CD4-positive, alpha-beta T cell treated with Interleukin-4 for 4 hours (primary cell): ENCODE results near the gene MICAL3.

ENCODE experiments used
- DNase-seq: peaks from one replicate; pipeline ENCODE4 v3.0.0-alpha.2; 2020

The MICAL3 gene

DNA sequence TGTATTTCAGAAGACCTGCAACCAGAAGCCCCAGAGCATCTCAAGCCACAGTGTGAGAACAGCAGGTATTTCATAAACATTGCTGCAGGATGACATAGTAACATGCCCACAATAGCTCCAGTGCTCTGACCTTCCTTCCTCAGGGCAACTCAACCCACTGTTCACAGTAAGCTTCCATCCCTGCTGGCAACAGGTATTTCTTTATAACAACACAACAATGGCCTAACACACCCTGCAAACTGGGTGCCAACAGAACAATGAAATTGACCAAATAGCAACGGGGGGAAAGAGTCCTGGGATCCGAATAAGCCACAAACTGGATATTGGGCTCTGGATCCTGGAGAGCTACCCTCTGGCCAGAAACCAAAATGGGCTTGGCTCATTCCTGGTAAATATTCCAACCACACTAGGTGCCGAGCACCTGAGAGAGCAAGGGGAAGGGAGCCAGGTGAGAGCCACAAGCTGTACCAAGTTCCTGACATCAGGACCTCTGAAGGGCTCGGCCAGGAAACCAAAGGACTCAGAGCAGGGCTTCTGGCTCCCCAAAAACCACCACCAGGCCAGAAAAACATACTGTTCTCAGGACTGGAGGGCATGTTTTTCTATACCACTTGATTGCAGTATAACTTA lies 99.5 kb downstream of the MICAL3 start:
- no peak for DNase-seq

DNA sequence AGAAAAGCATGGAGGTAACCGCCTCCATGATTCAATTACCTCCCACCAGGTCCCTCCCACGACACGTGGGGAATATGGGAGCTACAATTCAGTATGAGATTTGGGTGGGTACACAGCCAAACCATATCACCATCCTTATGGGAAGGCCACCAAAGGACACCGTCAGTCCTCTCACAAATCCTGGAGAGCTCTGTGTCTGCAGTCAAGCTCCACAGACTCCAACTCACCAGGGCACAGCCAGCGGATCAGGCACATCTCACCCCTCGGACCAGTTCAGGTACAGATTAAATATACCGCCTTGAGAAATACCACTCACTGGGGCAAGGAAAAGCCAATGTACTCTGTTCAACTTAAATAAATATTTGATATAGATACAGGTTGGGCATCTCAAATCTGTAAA lies 100.3 kb downstream of the MICAL3 start:
- DNase-seq, result no peak

DNA sequence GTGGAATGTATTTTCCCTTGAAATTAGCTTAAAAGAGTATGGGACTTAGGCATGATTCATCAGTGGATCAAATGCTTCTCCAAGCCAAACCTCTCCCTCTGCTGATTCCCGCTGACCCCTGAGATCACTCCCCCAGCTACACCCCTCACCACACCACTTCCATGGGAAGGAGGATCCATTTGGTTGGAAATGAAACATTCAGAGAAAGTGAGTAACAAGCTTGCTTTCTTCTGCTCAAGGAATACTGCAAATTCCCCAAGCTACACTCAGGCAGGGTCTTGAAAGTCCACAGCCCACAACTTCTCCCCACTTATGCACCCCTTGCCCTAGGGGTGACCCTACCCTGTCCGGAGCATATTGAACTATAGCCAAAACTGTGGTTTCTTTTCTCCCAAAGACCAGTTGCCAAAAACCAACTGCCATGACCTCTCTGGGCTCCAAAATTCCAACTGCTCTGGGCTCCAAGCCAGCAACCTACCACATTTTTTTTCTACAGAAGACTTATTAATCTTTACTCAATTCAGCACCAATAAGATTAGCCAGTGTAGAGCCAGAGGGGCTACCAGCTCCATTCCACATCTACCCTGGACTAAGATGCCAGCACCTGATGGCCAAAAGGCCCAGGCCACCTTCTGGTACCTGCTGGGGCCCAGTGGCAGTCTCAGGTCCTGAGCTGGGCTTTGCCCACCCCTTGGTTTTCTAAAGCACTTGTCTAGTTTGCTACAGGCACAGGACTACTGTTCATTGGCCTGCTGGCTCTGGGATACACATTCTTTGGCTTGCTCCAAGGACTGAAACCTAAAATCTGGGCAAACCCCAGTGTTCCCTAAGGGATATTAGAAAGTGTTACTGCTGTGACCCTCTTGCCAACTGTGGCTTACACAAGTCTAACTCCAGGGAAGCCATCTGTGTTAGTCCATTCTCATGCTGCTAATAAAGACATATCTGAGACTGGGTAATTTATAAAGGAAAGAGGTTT lies 101.1 kb downstream of the MICAL3 start:
- DNase-seq, result no peak

DNA sequence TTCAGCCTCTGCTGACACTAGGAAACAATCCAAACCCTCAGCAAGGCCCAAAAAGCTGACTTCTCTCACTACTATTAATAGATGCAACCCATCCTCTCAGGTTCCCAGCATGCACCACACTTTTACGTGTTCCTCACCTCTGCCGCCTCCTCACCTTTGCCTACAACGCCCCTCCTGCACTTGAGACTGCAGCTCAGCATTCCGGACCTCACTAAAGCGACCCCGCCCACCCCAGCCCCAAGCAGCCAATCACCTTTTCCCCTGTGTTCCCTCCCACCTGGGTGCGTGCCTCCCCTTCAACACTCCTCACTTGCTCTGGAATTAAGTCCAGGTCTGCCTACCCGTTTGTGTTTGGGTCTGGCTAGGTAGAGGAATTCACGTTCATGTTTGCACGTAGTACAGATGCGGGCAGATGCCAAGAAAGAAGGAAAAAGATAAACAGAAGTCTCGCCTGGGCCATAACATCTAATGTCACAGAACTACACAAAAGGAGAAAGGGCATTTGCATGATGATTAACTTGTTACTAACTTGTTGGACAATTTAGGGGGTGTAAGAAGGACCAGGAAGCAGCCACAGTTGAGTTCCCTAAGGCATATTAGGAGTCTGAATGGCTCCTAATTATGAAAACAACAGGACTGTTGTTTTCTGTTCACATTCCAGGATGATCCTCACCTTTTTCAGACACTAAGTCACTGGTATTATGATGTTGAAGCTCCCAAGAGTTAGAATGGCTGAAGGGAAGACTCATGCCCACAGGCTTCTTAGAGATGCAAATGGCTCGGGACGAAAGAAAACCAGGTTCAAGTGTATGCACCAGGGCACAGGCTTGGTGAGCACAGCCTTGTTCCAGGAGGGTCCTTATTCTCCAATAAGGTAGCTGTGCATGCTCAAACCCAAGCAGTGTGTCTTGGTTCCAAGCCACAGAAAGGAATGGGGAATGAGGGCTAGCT lies 102.2 kb downstream of the MICAL3 start:
- DNase-seq, result no peak

GRCh38 chr22:17920992-17921650 lies 103.2 kb downstream of the MICAL3 start:
- DNase-seq, result no peak

DNA sequence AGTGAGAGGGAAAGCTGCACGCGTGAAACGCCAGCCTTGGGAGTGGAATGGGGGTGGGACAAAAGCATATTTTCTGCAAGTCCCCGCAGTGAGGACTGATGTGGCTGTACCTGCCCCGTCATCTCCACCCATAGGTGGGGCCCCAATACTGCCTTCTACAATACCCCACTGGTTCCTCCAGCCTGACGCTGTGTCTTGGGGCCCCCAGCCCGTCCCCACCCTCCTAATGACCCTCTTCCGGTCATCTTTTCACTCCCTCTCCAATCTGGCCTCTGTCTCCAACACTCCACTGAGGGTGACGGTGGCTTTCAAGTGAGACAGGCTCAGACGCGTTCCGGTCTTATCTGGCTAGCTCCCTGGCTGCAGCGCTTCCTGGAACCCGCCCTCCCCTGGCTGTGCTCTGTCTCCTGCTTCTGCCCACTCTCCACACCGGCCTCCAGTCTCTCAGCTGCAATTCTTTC lies 104.2 kb downstream of the MICAL3 start:
- DNase-seq, result no peak

- no peak for DNase-seq
These were observed 104.9 kb downstream of the MICAL3 start for GRCh38 chr22:17919276-17920144.

DNA sequence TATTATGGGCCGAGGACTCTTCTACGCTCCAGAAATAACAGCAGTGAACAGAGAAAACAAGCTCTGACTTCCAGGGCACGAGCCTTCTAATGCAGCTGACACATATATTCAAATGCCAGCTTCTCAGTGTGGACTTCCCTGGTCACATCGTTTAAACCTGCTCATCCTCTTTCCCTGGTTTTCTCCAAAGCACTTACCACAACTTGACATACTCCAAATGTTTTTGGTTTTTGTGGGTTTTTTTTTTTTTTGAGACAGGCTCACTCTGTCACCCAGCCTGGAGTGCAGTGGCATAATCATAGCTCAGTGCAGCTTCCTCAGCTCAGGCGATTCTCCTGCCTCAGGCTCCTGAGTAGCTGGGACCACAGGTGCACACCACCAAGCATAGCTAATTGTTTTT lies 105.5 kb downstream of the MICAL3 start:
- DNase-seq, result no peak

DNA sequence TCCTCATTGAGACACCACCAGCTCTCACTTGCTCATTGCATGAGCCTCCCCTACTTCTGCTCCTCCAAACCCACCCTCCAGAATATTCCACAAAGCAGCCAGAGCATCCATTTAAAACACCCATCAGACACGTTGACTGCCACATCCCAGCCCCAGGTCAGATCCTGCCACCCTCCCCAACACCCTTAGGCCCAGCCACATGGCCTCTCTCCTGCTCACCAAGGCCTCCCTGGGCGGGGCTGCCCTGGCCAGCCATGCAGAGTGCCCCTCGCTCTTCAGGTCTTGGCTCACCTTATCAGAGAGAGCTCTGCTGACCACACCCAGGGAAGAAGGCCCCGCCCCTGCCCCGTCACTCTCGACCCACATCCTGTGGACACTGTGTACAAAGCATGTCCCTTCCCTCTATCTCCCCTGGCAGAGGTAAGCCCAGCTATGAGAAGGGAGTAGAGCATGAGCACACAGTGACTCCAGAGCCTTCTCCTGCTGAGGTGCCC lies 106.8 kb downstream of the MICAL3 start:
- no peak for DNase-seq

- DNase-seq, result no peak
These were observed 108.0 kb downstream of the MICAL3 start for GRCh38 chr22:17916226-17916889.

DNA sequence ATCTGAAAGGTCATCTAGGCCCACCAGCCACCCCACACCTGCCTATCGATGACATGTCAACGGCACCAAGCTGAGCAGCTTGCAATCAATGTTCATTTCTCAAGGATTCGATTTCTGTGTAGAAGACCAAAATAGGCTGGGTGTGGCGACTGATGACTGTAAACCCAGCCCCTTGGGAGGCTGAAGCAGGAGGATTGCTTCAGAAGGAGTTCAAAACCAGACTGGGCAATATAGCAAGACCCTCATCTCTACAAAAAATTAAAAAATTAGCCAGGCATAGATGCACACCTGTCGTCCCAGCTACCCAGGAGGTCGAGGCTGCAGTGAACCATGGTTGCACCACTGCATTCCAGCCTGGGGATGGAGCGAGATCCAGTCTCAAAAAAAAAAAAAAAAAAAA lies 108.7 kb downstream of the MICAL3 start:
- no peak for DNase-seq

DNA sequence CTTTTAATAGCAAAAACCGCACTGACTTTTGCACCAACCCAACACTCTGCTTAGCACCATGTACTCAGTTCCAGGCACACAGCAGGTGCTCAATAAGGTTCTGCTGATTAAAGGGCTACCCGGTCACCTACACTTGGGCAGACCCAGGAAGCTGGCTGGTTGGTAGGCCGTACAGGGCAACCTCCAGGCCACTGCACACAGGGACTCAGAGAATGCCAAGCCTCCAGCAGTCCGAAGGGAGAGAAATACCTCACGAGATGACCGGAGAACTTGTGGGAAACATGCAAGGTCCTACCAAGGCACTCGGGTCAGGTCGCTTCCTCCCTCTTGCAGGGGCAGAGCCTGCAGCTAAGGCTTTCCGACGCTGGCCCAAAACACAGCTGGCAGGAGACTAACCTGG lies 109.2 kb downstream of the MICAL3 start:
- DNase-seq, result no peak

GRCh38 chr22:17914474-17914873 lies 109.9 kb downstream of the MICAL3 start:
- DNase-seq, result no peak

DNA sequence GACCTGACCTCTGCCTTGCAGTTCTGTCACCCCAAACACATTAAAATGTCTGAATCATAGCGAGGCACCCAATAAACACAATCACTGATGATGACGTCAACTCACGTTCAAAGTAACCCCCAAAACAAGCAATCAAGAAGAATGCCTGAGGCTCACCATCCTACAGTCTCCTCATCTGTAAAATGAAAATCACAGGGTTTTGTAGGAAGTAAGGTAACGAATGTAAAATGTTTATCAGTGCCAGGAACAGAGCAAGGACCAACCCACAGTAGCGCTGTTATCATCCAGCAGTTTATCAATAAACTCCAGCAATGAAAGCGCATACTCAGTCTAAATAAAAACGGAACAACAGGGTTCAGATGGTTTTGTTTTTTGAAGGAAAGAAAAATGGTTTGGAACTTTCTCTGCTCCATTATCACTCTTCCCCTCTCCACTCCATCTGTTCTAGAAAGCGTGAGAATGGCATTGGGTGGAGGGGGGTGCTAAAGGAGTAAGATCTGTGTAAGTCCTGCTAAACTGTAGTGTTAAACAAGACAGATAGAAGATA lies 110.5 kb downstream of the MICAL3 start:
- DNase-seq, result no peak

GRCh38 chr22:17912945-17913721 lies 111.2 kb downstream of the MICAL3 start:
- no peak for DNase-seq

- no peak for DNase-seq
These were observed 112.5 kb downstream of the MICAL3 start for GRCh38 chr22:17911887-17912286.

DNA sequence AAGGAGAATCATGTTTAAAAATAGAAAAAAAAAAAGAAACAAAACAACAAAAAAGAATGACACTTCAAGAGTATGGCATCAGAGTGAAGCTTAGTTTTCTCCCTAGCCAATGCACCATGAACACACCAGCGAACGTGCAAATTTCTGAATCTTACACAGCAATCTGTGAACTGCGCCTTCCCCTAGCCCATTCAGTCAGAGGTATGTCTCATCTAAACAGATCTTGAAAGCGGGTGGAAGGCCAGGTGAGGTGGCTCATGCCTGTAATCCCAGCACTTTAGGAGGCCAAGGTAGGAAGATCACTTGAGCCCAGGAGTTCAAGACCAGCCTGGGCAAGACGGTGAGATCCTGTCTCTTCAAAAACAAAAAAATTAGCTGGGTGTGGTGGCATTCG lies 113.1 kb downstream of the MICAL3 start:
- DNase-seq, result no peak

GRCh38 chr22:17910561-17911311 lies 113.6 kb downstream of the MICAL3 start:
- DNase-seq, result no peak

DNA sequence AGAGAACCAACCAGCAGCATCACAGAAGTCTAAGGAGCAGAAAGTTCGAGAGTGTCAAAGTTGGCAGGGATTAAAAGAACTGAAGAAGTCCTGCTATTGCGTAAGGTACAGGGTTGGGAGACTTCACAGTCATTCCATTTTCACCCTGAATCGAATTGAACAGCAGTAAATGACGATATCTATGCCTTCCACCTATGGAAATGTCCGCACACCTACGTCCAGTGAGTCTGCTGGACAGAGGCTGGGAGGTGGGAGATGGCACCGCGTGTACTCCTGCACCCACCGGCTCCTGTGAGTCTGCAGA lies 116.7 kb downstream of the MICAL3 start:
- no peak for DNase-seq
